ENCODE measurements around the gene MCF2. TPM values are rescaled to one million over a fixed set of nuclear protein-coding genes. Genes with fewer than 3 reads are reported as not detected.

Gene MCF2
- total and polyA plus RNA-seq, 2 experiments from 2014 or later, result 1.1 to 1.4 TPM

GRCh38 chrX:139533444-139533843 is 174.5 kb downstream of the MCF2 start:
- Histone ChIP-seq H3K9me2 (ENCODE audit: insufficient read depth) (no peaks in the 10 kb centered on the region), H3K79me2 (replicated peaks; ENCODE audit: insufficient read depth) (no peaks in the 10 kb centered on the region), H3K36me3 (ENCODE audit: insufficient read depth) (no peaks in the 10 kb centered on the region), H3K4me2 (no peak overlapping the region), H3K27ac (ENCODE audit: low read depth) (no peak overlapping the region), H4K20me1 (replicated peaks; ENCODE audit: insufficient read depth) (no peaks in the 10 kb centered on the region), H3K4me3 (no peak overlapping the region), H3K27me3 (ENCODE audit: insufficient read depth) (no peaks in the 10 kb centered on the region), H3F3A (replicated peaks; ENCODE audit: low read depth) (no peaks in the 10 kb centered on the region), H3K4me1 (ENCODE audit: insufficient read depth) (no peaks in the 10 kb centered on the region), H2AFZ (no peak overlapping the region)
- no peak overlapping the region for H3K27ac Mint-ChIP-seq
- H3K36me3 Mint-ChIP-seq (ENCODE audit: low read depth), result no peaks in the 10 kb centered on the region
- DNase-seq (ENCODE audit: low spot score) (no peak), ATAC-seq (no peak)
- TF ChIP-seq CREB1 (CRISPR knock-in tag; IDR thresholded peaks at IDR 0.05; ENCODE audit: low read depth) (no peak), NANOG (IDR thresholded peaks at IDR 0.05; ENCODE audit: borderline replicate concordance) (no peak), REST (IDR thresholded peaks at IDR 0.05; ENCODE audit: unreplicated experiment) (no peak), POLR2AphosphoS5 (IDR thresholded peaks at IDR 0.05; ENCODE audit: low read depth) (no peak), EZH2phosphoT487 (IDR thresholded peaks at IDR 0.05; ENCODE audit: unreplicated experiment) (no peak), CTCF (conservative IDR thresholded peaks at IDR 0.05; ENCODE audit: low read depth in 2 of 2) (no peak), EZH2 (IDR thresholded peaks at IDR 0.05; ENCODE audit: low read depth, unreplicated experiment) (no peak), STAT1 (IDR thresholded peaks at IDR 0.05; ENCODE audit: unreplicated experiment) (no peak), ZNF114 (CRISPR knock-in tag; IDR thresholded peaks at IDR 0.05) (no peak)
- TF ChIP-seq, protein P1, sequence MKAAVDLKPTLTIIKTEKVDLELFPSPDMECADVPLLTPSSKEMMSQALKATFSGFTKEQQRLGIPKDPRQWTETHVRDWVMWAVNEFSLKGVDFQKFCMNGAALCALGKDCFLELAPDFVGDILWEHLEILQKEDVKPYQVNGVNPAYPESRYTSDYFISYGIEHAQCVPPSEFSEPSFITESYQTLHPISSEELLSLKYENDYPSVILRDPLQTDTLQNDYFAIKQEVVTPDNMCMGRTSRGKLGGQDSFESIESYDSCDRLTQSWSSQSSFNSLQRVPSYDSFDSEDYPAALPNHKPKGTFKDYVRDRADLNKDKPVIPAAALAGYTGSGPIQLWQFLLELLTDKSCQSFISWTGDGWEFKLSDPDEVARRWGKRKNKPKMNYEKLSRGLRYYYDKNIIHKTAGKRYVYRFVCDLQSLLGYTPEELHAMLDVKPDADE (IDR thresholded peaks at IDR 0.05), result no peak
- H3K4me3 Mint-ChIP-seq, result no peak overlapping the region
- H3K9me3 Mint-ChIP-seq, result no peaks in the 10 kb centered on the region
- H3K4me1 Mint-ChIP-seq, result no peaks in the 10 kb centered on the region
- H3K27me3 Mint-ChIP-seq (ENCODE audit: insufficient read depth, low read depth, poor library complexity), result no peaks in the 10 kb centered on the region

- H3K27ac ChIP-seq (ENCODE audit: low read depth), result no peak overlapping the region
- Mint-ChIP-seq H3K27me3 (ENCODE audit: insufficient read depth, low read depth, poor library complexity) (no peaks in the 10 kb centered on the region), H3K4me3 (no peak overlapping the region), H3K4me1 (no peaks in the 10 kb centered on the region), H3K36me3 (ENCODE audit: low read depth) (no peaks in the 10 kb centered on the region), H3K9me3 (no peaks in the 10 kb centered on the region), H3K27ac (no peak overlapping the region)
- H3K36me3 ChIP-seq (ENCODE audit: insufficient read depth), result no peaks in the 10 kb centered on the region
- ATAC-seq (no peak), DNase-seq (ENCODE audit: low spot score) (no peak)
- H3K4me3 ChIP-seq, result no peak overlapping the region
- H3K4me1 ChIP-seq (ENCODE audit: insufficient read depth), result no peaks in the 10 kb centered on the region
- no peaks in the 10 kb centered on the region for H3F3A ChIP-seq (replicated peaks; ENCODE audit: low read depth)
- H3K79me2 ChIP-seq (replicated peaks; ENCODE audit: insufficient read depth), result no peaks in the 10 kb centered on the region
- TF ChIP-seq CREB1 (CRISPR knock-in tag; IDR thresholded peaks at IDR 0.05; ENCODE audit: low read depth) (no peak), EZH2phosphoT487 (IDR thresholded peaks at IDR 0.05; ENCODE audit: unreplicated experiment) (no peak)
- TF ChIP-seq, protein P1 (IDR thresholded peaks at IDR 0.05), result no peak
- H2AFZ ChIP-seq, result no peak overlapping the region
- H3K27me3 ChIP-seq (ENCODE audit: insufficient read depth), result no peaks in the 10 kb centered on the region
- H4K20me1 ChIP-seq (replicated peaks; ENCODE audit: insufficient read depth), result no peaks in the 10 kb centered on the region
- no peaks in the 10 kb centered on the region for H3K9me2 ChIP-seq (ENCODE audit: insufficient read depth)
- H3K4me2 ChIP-seq, result no peak overlapping the region
Observed at GRCh38 chrX:139532834-139533233, 175.1 kb downstream of the MCF2 start.
